ENCODE measurements around the gene GLIS2.

DNA sequence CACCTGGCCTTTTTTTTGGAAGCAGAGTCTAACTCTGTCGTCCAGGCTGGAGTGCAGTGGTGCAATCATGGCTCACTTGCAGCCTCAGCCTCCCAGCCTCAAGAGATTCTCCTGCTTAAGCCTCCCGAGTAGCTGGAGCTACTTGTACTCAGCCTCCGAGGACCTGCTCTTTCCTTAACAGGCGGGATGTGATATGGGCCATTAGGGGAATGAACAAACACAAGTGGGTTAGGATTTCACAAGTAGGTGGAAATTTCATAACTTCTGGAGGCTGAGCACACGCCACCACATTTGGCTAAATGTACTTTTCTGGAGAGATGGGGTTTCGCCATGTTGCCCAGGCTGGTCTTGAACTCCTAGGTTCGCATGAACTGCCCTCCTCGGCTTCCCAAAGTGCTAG is 31.1 kb downstream of the GLIS2 start:
- TF ChIP-seq TAF1 (IDR thresholded peaks at IDR 0.05; ENCODE audit: borderline replicate concordance, insufficient read depth, low read length): no peak
- TF ChIP-seq POLR2AphosphoS5 (IDR thresholded peaks at IDR 0.05; ENCODE audit: low read depth, low read length): no peak
- no peak for TF ChIP-seq SIN3A (IDR thresholded peaks at IDR 0.05; ENCODE audit: borderline replicate concordance, insufficient read depth, low read length)
